Smooth muscle cell (in vitro differentiated cells): Measurements from ENCODE around the gene CLIC6. TPM values are rescaled to one million over a fixed set of nuclear protein-coding genes. Genes with fewer than 3 reads are reported as not detected.

ENCODE experiments used
- DNase-seq: peaks from one replicate; lab custom pipeline; 2025; ENCODE audit not compliant: unreplicated experiment; lab: John Stamatoyannopoulos, UW
- H2AFZ ChIP-seq: fragments of 200-600 bp; sonication (generic); 2 replicates; pipeline ENCODE4 v1.6.0; 2016; ENCODE audit warnings: antibody characterized with exemption, low read depth, mild to moderate bottlenecking
- H3F3A ChIP-seq: fragments of 200-600 bp; sonication (generic); 2 replicates; pipeline ENCODE4 v1.6.0; 2017; ENCODE audit warnings: antibody characterized with exemption, low read depth
- H3K27ac ChIP-seq: fragments of 200-600 bp; sonication (generic); 2 replicates; pipeline ENCODE4 v1.5.1; 2016; ENCODE audit warnings: low read depth, mild to moderate bottlenecking
- H3K27me3 ChIP-seq: fragments of 200-600 bp; sonication (generic); 2 replicates; pipeline ENCODE4 v1.6.1; 2016; ENCODE audit warnings: low read depth, mild to moderate bottlenecking
- H3K36me3 ChIP-seq: fragments of 200-600 bp; sonication (generic); 2 replicates; pipeline ENCODE4 v1.5.1; 2016; ENCODE audit warnings: low read depth
- H3K4me1 ChIP-seq: fragments of 200-600 bp; sonication (generic); 2 replicates; pipeline ENCODE4 v1.5.1; 2016; ENCODE audit warnings: low read depth
- H3K4me2 ChIP-seq: fragments of 200-600 bp; sonication (generic); 2 replicates; pipeline ENCODE4 v1.6.0; 2016; ENCODE audit warnings: mild to moderate bottlenecking
- H3K4me3 ChIP-seq: fragments of 200-600 bp; sonication (generic); 2 replicates; pipeline ENCODE4 v1.5.1; 2016; ENCODE audit warnings: mild to moderate bottlenecking
- H3K79me2 ChIP-seq: fragments of 200-600 bp; sonication (generic); 2 replicates; pipeline ENCODE4 v1.6.0; 2016; ENCODE audit warnings: low read depth, mild to moderate bottlenecking
- H3K9ac ChIP-seq: fragments of 200-600 bp; sonication (generic); 2 replicates; pipeline ENCODE4 v1.6.0; 2016; ENCODE audit warnings: low read depth
- H3K9me3 ChIP-seq: fragments of 200-600 bp; sonication (generic); replicated peaks from 2 replicates; pipeline ENCODE4 v1.5.1; 2016; ENCODE audit warnings: low read depth
- H4K20me1 ChIP-seq: fragments of 200-600 bp; sonication (generic); 2 replicates; pipeline ENCODE4 v1.6.0; 2016; ENCODE audit warnings: low read depth
- CTCF ChIP-seq: fragments of 200-600 bp; sonication (generic); IDR thresholded peaks from 2 replicates; pipeline ENCODE4 v1.5.1; 2017; ENCODE audit warnings: borderline replicate concordance, mild to moderate bottlenecking, antibody characterized with exemption; ENCODE audit not compliant: insufficient read depth, poor library complexity, severe bottlenecking
- WGBS: methylation state at CpG from one replicate; pipeline ENCODE4 v1.1.7; 2016; ENCODE audit warnings: low lambda C conversion rate; 5-methylcytosine and 5-hydroxymethylcytosine counted together
- polyA plus RNA-seq: library from polyadenylated mRNA; unstranded; fragments of >200 nt; fragmentation: Nextera tagmentation; extraction: Ambion mirVana; gene quantifications from 2 replicates; pipeline ENCODE4 v1.2.1, GENCODE V29; 2016
- total RNA-seq: library from RNA; depleted of rRNA; stranded (reverse); fragments of >200 nt; gene quantifications from 2 replicates; pipeline ENCODE4 v1.2.3, GENCODE V29; 2014

CLIC6 gene
- total and polyA plus RNA-seq, 2 experiments from 2014 or later: 0.22 TPM; not detected in 1

- Histone ChIP-seq H3K9me3 (no peaks in the 10 kb centered on the region), H3K4me2 (no peak overlapping the region), H3K9ac (no peak overlapping the region), H3K4me3 (no peak overlapping the region), H3K4me1 (no peaks in the 10 kb centered on the region), H3K27me3 (no peaks in the 10 kb centered on the region), H3K36me3 (no peaks in the 10 kb centered on the region), H3K79me2 (no peaks in the 10 kb centered on the region), H4K20me1 (no peaks in the 10 kb centered on the region), H3K27ac (no peak overlapping the region), H2AFZ (no peak overlapping the region), H3F3A (no peaks in the 10 kb centered on the region)
- no peak for DNase-seq
- WGBS: 86% methylated on average over 2 of the region's 2 CpGs
- TF ChIP-seq CTCF: no peak
Observed at GRCh38 chr21:34684174-34684876, 15.5 kb downstream of the CLIC6 start.

GRCh38 chr21:34687065-34687464 is 18.3 kb downstream of the CLIC6 start:
- TF ChIP-seq CTCF: no peak
- no peak for DNase-seq
- Histone ChIP-seq H3F3A (no peaks in the 10 kb centered on the region), H3K9ac (no peak overlapping the region), H3K4me3 (no peak overlapping the region), H3K27ac (no peak overlapping the region), H3K79me2 (no peaks in the 10 kb centered on the region), H3K36me3 (no peaks in the 10 kb centered on the region), H3K4me2 (no peak overlapping the region), H3K9me3 (no peaks in the 10 kb centered on the region), H2AFZ (no peak overlapping the region), H4K20me1 (no peaks in the 10 kb centered on the region), H3K4me1 (no peaks in the 10 kb centered on the region), H3K27me3 (no peaks in the 10 kb centered on the region)
- 19% methylated on average over 1 of the region's 1 CpG for WGBS

- no peak for TF ChIP-seq CTCF
- no peaks in the 10 kb centered on the region for H4K20me1 ChIP-seq
- no peaks in the 10 kb centered on the region for H3K9me3 ChIP-seq
- no peaks in the 10 kb centered on the region for H3K27me3 ChIP-seq
- 29% methylated on average over 2 of the region's 2 CpGs for WGBS
- no peaks in the 10 kb centered on the region for H3F3A ChIP-seq
- no peak overlapping the region for H3K9ac ChIP-seq
- H3K4me3 ChIP-seq: no peak overlapping the region
- H3K36me3 ChIP-seq: no peaks in the 10 kb centered on the region
- no peak overlapping the region for H2AFZ ChIP-seq
- H3K27ac ChIP-seq: no peak overlapping the region
- H3K79me2 ChIP-seq: no peaks in the 10 kb centered on the region
- H3K4me1 ChIP-seq: peaks cover 2% of the 10 kb centered on the region
- DNase-seq: no peak
- no peak overlapping the region for H3K4me2 ChIP-seq
Observed at GRCh38 chr21:34687745-34688144, 19.0 kb downstream of the CLIC6 start.

- WGBS: 95% methylated on average over 16 of the region's 16 CpGs
- H2AFZ ChIP-seq: no peak overlapping the region
- no peaks in the 10 kb centered on the region for H4K20me1 ChIP-seq
- no peak overlapping the region for H3K4me2 ChIP-seq
- H3F3A ChIP-seq: no peaks in the 10 kb centered on the region
- no peaks in the 10 kb centered on the region for H3K79me2 ChIP-seq
- H3K9me3 ChIP-seq: no peaks in the 10 kb centered on the region
- no peak overlapping the region for H3K9ac ChIP-seq
- DNase-seq: no peak
- H3K27me3 ChIP-seq: no peaks in the 10 kb centered on the region
- no peak for TF ChIP-seq CTCF
- peaks cover 6% of the 10 kb centered on the region for H3K4me1 ChIP-seq
- H3K4me3 ChIP-seq: no peak overlapping the region
- H3K36me3 ChIP-seq: no peaks in the 10 kb centered on the region
- H3K27ac ChIP-seq: no peak overlapping the region
Observed at GRCh38 chr21:34688145-34688544, 19.4 kb downstream of the CLIC6 start.
